T-helper 22 cell (primary cell): ENCODE results near the gene JUND.

Source experiments
- DNase-seq: peaks from one replicate; pipeline ENCODE4 v3.0.0-alpha.2; 2020; ENCODE audit warnings: low read depth

Gene JUND

DNA sequence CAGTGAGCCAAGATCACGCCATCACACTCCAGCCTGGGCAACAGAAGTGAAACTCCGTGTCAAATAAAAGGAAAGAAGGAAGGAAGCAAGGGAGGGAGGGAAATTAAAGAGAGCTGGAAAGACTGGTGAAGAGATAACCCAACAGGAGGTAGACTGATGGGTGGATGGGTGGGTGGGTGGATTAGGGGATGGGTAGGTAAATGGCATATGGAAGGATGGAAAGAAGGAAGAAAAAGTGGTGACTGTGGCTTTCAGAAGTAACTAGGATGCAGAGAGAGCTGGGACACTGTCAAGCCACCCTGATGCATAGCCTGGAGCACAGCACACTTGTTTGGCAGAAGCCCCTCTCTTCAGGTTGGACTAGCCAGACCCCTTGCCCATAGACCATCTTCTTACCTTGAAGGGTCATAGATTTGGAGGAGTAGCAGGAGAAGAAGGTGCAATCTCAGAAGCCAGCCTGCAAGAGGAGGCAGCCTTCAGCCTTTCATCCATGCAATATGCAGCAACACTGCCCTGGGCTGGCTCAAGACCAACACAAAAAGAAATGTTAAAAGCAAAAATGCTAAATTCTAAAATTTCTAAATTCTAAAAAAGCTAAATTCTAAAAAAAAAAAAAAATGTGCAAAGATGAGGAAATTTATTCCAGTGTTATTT is 12.2 kb downstream of the JUND start:
- no peak for DNase-seq

GRCh38 chr19:18266771-18267686 is 14.4 kb downstream of the JUND start:
- DNase-seq, result no peak

GRCh38 chr19:18265582-18265981 is 15.8 kb downstream of the JUND start:
- DNase-seq, result no peak

- no peak for DNase-seq
Observed at GRCh38 chr19:18264971-18265540, 16.4 kb downstream of the JUND start.

DNA sequence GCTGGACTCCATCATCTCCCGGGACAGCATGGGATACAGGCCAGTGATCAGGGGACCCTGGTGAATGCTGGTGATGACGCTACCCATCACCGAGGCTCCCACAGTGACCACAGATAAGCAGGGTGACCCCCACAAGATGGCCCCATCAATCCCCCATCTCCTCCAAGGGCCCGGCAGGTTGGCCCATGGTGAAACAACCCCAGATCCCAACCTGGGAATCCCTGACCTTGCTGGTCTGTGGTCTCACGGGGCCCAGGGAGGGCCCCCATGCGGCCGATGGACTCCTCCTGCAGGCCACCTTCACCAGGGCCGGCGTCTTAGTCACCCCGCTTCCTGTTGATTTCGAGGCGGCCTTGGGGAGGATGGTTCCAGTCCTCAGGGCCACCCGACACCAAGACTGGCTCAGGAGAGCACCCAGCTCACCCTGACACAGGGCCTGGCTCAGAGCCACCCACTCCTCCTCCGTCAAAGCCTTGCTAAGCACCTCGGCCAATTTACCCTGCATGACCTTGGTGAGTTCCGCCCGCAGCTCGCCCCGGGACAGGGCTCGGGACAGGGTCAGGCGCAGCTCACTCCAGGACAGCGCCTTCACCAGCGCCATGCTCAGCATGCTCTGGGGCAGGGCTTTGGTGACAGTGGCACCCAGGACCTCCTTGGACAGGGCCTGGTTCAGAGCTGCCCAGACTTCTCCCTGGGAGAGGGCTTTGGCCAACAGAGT is 17.1 kb downstream of the JUND start:
- DNase-seq, result no peak

GRCh38 chr19:18263324-18264136 is 17.9 kb downstream of the JUND start:
- no peak for DNase-seq

- DNase-seq, result no peak
Observed at GRCh38 chr19:18262917-18263316, 18.5 kb downstream of the JUND start.

DNA sequence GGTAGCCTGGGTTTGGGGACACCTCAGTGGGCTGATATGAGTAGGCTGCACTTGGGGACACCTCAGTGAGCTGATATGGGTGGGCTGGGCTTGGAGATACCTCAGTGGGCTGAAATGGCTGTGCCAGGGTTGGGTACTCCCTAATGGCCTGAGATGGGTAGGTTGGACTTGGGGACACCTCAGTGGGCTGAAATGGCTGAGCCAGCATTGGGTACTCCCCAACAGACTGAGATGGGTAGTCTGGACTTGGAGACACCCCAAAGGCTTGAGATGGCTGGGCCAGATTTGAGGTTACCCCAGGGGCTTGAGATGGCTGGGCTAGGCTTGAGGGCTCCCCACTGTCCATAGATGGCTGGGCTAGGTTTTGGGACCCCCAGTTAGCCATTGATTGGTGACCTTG is 19.3 kb downstream of the JUND start:
- DNase-seq, result no peak

DNA sequence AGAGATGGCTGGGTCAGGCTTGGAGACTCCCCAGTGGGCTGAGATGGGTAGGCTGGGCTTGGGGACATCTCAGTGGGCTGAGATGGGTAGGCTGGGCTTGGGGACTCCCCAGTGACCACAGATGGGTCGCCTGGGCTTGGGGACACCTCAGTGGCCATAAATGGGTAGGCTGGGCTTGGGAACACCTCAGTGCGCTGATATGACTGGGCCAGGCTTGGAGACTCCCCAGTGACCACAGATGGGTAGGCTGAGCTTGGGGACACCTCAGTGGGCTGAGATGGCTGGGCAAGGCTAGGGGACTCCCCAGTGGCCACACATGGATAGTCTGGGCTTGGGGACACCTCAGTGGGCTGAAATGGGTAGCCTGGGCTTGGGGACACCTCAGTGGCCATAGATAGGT is 19.9 kb downstream of the JUND start:
- no peak for DNase-seq

GRCh38 chr19:18259893-18260292 is 21.5 kb downstream of the JUND start:
- no peak for DNase-seq

DNA sequence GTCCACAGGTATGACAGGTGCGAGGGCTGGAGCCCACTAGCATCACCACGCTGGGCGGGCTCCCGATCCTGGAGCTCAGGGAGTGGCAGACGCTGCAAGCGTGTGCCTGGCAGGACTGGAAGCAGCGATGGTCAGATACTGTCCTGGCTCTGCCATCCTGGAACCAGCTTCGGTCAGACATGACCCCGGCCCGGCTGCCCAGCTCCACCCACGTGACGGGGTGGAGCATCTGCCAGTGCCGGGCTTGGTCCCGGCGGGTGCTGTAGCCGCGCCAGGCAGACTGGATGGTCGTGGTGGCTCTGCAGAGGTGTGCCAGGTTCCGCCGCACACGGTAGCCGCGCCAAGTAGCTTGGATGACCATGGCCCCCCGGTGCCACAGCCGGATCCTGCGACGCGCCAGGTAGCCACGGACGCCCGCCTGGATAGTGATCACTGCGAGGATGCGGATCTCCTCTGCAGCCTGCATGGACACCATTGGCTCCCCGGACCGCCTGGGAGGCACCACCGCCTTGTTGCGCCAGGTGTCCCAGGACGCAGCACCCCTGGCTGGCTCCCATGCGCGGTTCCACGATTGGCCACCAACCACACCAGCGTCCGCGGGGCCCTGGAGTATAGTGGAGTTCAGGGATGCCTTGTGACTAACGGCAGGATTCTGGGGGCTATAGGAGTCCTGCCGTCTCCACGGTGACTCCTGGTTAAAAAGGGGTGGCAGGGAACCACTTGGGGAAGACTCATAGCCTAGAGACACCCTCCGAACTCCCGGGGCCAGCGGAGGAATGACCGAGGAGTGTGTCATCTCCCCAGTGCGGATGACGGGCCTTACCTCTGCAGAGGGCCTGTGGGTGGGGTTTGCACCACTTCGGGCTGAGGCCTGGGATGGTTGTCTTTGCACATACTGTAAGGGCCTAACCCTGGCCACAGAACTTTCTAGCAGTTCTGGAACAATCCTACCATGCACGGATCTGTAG is 23.6 kb downstream of the JUND start:
- no peak for DNase-seq

DNA sequence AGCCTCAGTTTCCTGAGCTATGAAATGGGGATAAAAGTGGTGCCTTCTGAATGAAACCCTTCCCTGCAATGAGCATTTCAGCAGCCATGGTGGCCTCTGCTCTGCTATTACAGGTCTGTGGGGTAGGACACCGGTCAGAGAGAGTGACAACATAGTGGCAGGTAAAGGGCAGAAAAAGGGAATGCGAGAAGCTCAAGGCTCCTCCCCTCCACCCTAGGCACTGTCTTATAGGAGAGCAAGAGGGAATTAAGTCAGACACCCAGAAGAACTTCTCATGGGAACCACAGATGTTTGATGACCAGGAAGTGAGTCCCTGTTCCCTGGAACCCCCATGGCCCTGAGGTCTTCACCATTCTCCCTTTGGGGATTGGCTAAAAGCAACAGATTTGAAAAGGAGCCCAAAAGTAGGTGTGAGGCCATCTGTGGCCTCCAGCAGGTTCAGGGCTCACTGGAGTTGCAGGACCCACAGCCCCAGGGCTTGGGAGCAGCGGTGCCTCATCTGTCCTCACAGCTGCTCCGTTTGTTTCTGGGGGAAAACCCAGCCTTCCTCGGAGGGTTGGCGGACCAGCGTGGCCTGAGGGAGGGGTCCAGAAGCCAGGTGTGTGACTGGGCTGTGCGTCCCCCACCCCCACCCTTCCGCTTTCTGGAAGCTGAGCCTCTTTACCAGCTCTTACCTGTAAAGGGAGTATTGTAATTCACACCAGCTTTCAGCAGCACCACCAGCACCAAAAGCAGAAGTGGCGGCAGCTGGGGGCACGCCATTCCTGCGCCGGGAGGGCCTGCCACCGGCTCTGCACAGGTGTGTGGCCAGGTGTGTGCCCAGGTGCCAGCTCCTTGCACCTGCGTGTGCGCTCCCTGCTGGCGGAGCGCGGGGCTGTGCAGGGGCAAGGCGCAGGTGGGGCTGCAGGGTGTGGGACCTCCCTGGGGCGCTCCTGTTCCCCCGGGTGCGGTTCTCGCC is 26.6 kb downstream of the JUND start:
- no peak for DNase-seq

- DNase-seq, result no peak
Observed at GRCh38 chr19:18253716-18254115, 27.7 kb downstream of the JUND start.

DNA sequence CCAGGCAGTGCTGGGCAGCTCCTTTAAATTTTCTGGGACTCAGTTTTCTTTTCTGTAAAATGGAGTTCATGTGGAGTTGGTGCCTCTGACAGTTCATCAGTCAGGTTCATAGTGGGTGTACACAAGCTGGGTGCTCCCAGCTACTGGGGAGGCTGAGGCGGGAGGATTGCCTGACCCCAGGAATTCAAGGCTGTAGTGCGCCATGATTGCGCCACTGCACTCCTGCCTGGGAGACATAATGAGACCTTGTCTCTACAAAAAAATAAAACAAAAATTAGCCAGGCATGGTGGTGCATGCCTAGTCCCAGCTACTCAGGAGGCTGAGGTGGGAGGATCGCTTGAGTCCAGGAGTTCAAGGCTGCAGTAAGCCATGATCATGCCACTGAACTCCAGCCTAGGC is 28.3 kb downstream of the JUND start:
- no peak for DNase-seq

- no peak for DNase-seq
Observed at GRCh38 chr19:18252370-18252717, 29.1 kb downstream of the JUND start.

- DNase-seq, result peak; percentile 43
Observed at GRCh38 chr19:18251587-18252369, 29.6 kb downstream of the JUND start.

DNA sequence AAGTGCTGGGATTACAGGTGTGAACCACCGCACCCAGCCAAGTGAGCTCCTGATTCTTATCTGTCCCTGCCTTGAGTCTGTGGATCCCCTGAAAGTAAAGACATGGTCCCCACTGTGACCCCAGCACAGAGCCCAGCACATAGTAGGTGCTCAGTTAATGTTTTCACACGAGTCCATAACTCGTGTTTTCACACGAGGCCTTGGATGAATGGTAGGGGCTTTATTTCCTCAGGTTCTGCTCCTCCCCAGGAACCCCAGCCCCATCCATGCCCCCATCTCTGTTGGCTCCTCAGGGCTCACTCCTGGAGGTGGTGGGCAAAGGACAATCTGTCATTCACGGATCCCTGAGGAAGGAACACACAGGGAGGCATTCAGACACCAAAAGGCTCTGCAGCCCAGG is 31.6 kb downstream of the JUND start:
- DNase-seq, result no peak

GRCh38 chr19:18245297-18245696 is 36.1 kb downstream of the JUND start:
- DNase-seq, result no peak

- no peak for DNase-seq
Observed at GRCh38 chr19:18239303-18239702, 42.1 kb downstream of the JUND start.
